ENCODE results near the gene EPB42.

DNA sequence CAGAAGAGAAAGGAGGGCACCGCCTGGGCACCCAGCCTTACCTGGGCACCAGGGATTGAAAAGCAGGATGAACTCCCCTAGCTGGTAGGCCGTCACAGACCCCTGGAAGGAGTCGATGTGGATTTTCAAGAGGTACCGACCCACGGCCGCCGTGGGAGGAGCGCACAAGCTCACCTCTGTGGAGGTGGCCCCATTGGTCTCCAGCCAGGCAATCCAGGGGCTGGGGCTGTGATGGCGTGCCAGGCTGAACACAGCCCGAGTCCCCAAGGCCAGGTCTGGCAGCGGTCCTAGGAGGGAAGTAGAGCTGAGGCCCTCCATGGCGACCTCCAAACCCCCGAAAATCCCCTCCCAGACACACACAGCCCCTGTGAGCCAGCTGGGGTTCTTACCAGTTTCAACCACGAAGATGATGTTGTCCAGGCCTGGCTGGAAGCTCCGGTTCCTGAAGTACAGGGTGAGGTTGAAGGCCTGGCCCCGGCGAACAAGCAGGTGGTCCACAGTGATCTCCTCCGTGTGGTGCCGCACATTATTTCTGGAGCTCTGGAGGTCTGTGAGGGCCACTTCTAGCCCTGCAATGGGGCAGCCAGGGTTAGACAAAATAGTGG is 39.3 kb upstream of the EPB42 start:
- no peak for TF ChIP-seq EZH2 (IDR thresholded peaks at IDR 0.05; ENCODE audit: borderline replicate concordance, low read length)
- TF ChIP-seq, protein P1, sequence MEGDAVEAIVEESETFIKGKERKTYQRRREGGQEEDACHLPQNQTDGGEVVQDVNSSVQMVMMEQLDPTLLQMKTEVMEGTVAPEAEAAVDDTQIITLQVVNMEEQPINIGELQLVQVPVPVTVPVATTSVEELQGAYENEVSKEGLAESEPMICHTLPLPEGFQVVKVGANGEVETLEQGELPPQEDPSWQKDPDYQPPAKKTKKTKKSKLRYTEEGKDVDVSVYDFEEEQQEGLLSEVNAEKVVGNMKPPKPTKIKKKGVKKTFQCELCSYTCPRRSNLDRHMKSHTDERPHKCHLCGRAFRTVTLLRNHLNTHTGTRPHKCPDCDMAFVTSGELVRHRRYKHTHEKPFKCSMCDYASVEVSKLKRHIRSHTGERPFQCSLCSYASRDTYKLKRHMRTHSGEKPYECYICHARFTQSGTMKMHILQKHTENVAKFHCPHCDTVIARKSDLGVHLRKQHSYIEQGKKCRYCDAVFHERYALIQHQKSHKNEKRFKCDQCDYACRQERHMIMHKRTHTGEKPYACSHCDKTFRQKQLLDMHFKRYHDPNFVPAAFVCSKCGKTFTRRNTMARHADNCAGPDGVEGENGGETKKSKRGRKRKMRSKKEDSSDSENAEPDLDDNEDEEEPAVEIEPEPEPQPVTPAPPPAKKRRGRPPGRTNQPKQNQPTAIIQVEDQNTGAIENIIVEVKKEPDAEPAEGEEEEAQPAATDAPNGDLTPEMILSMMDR (IDR thresholded peaks at IDR 0.05; ENCODE audit: low read length) = no peak
